B cell (primary cell): Measurements from ENCODE around the gene MED23. TPM values are rescaled to one million over a fixed set of nuclear protein-coding genes. Genes with fewer than 3 reads are reported as not detected.

Experiments
- ATAC-seq: fragments of 200-7000 bp; cut with Tn5 transposase; one replicate; pipeline ENCODE4 v1.10.0; 2021; ENCODE audit warnings: low read depth, mild to moderate bottlenecking, moderate number of reproducible peaks, moderate library complexity
- CTCF ChIA-PET: fragments of 350-600 bp; sonication (Branson Sonifier 250); formaldehyde crosslinking; loops from one replicate; lab custom pipeline; 2021; ENCODE audit warnings: antibody characterized with exemption, inconsistent platforms; lab: Charles Lee
- POLR2A ChIA-PET: fragments of 350-600 bp; sonication (Branson Sonifier 250); formaldehyde crosslinking; loops from one replicate; lab custom pipeline; 2021; ENCODE audit warnings: antibody characterized with exemption; lab: Charles Lee
- DNase-seq: peaks from one replicate; pipeline ENCODE4 v3.0.0; 2013
- H2AFZ ChIP-seq: 2 replicates; pipeline ENCODE4 v1.6.1; 2012; ENCODE audit warnings: mild to moderate bottlenecking, low read depth, low read length; ENCODE audit not compliant: insufficient read depth, poor library complexity, severe bottlenecking
- H3K27ac ChIP-seq, 2 donors: 1 replicate in 1 of 2; 2 replicates in 1 of 2; pipeline ENCODE4 v1.5.1; 2012 to 2013; ENCODE audit warnings: low read length in 2 of 2, mild to moderate bottlenecking in 2 of 2, moderate library complexity in 1 of 2
- H3K27me3 ChIP-seq, 4 experiments: fragments of 200-600 bp in 1 of 4; sonication (generic) in 1 of 4; replicated peaks in 1 of 4; 1 replicate in 2 of 4; 2 replicates in 2 of 4; pipeline versions ENCODE4 v1.6.1 to v1.7.0; 2013 to 2016; ENCODE audit warnings: low read length in 3 of 4, mild to moderate bottlenecking in 2 of 4, mixed read lengths in 1 of 4, moderate library complexity in 1 of 4; ENCODE audit not compliant: insufficient read depth in 4 of 4, control insufficient read depth in 3 of 4; ENCODE audit errors: control extremely low read depth in 1 of 4
- H3K36me3 ChIP-seq, 2 experiments: replicated peaks in 1 of 2; 1 replicate in 1 of 2; 2 replicates in 1 of 2; pipeline versions ENCODE4 v1.6.1 to v1.7.1; 2013; ENCODE audit warnings: low read length in 1 of 2; ENCODE audit not compliant: insufficient read depth in 2 of 2, control insufficient read depth in 1 of 2; ENCODE audit errors: control extremely low read depth in 1 of 2, extremely low read depth in 1 of 2
- H3K4me1 ChIP-seq, 2 donors: fragments of 200-600 bp in 1 of 2; sonication (generic) in 1 of 2; 1 replicate in 1 of 2; 2 replicates in 1 of 2; pipeline versions ENCODE4 v1.5.1 to v1.6.1; 2013 to 2017; ENCODE audit warnings: low read length in 2 of 2; ENCODE audit not compliant: control insufficient read depth in 2 of 2, insufficient read depth in 2 of 2
- H3K4me2 ChIP-seq: replicated peaks from 2 replicates; pipeline ENCODE3; 2012; ENCODE audit warnings: mild to moderate bottlenecking, low read depth, low read length; ENCODE audit not compliant: poor library complexity, severe bottlenecking
- H3K4me3 ChIP-seq, 5 experiments: fragments of 200-600 bp in 1 of 5; sonication (generic) in 1 of 5; 1 replicate in 3 of 5; 2 replicates in 2 of 5; pipeline versions ENCODE4 v1.5.1 to v1.7.0; 2011 to 2016; ENCODE audit warnings: low read length in 4 of 5, mild to moderate bottlenecking in 4 of 5, low read depth in 2 of 5, control low read depth in 1 of 5, moderate library complexity in 1 of 5; ENCODE audit not compliant: insufficient read depth in 1 of 5; ENCODE audit errors: control extremely low read depth in 1 of 5, extremely low read depth in 1 of 5
- H3K79me2 ChIP-seq: fragments of 200-600 bp; sonication (generic); one replicate; pipeline ENCODE4 v1.6.0; 2016; ENCODE audit warnings: low read length; ENCODE audit not compliant: control insufficient read depth, insufficient read depth
- H3K9ac ChIP-seq: fragments of 200-600 bp; sonication (generic); 2 replicates; pipeline ENCODE4 v1.6.1; 2017; ENCODE audit warnings: mild to moderate bottlenecking, low read length, moderate library complexity
- H3K9me3 ChIP-seq, 3 donors: one replicate each; pipeline versions ENCODE4 v1.6.1 to v1.7.1; 2013; ENCODE audit warnings: low read length in 2 of 3; ENCODE audit not compliant: control insufficient read depth in 2 of 3, insufficient read depth in 1 of 3; ENCODE audit errors: control extremely low read depth in 1 of 3
- H4K20me1 ChIP-seq: 2 replicates; pipeline ENCODE4 v1.6.0; 2012; ENCODE audit warnings: mild to moderate bottlenecking, low read length; ENCODE audit not compliant: insufficient read depth, control insufficient read depth, poor library complexity, severe bottlenecking
- H3K27ac Mint-ChIP-seq: one replicate; pipeline ENCODE4 v1.8.0; 2021; ENCODE audit warnings: mixed read lengths
- H3K27me3 Mint-ChIP-seq: one replicate; pipeline ENCODE4 v1.8.0; 2021; ENCODE audit warnings: mixed read lengths
- H3K4me1 Mint-ChIP-seq: one replicate; pipeline ENCODE4 v1.8.0; 2021; ENCODE audit warnings: mixed read lengths
- H3K4me3 Mint-ChIP-seq: one replicate; pipeline ENCODE4 v1.8.0; 2021; ENCODE audit warnings: mixed read lengths
- H3K9me3 Mint-ChIP-seq: one replicate; pipeline ENCODE4 v1.8.0; 2022; ENCODE audit warnings: mixed read lengths; ENCODE audit not compliant: insufficient read depth
- CTCF ChIP-seq: fragments of 200-600 bp; IDR thresholded peaks from one replicate; pipeline ENCODE4 v1.8.0; 2022; ENCODE audit warnings: antibody characterized with exemption, mild to moderate bottlenecking
- EZH2 ChIP-seq: IDR thresholded peaks from 2 replicates; pipeline ENCODE4 v1.6.1; 2012; ENCODE audit warnings: borderline replicate concordance, low read depth, mild to moderate bottlenecking, moderate library complexity, low read length; ENCODE audit not compliant: insufficient read depth, poor library complexity, severe bottlenecking
- WGBS: methylation state at CpG from one replicate; pipeline ENCODE4 v1.1.5; 2013; ENCODE audit warnings: missing lambda C conversion rate; ENCODE audit not compliant: insufficient coverage; 5-methylcytosine and 5-hydroxymethylcytosine counted together
- intact Hi-C: fragments of 100-400 bp; cut with micrococcal nuclease; formaldehyde crosslinking; loops from one replicate; pipeline ENCODE4 v1.10.0; 2022
- polyA plus RNA-seq: library from polyadenylated mRNA; depleted of rRNA; stranded (reverse); fragments of >200 nt; gene quantifications from 2 replicates; pipeline ENCODE4 v1.2.3, GENCODE V29; 2012
- total RNA-seq, 2 donors: library from RNA; stranded (reverse); fragments of 120-200 nt in 1 of 2; gene quantifications; 1 replicate in 1 of 2; 2 replicates in 1 of 2; pipeline versions ENCODE4 v1.2.3 to v1.2.4, GENCODE V29; 2013 to 2022

MED23 gene
- total and polyA plus RNA-seq, 2 donors (not counting 1 experiment from before 2014, with no cell fraction given) = 22.7 to 57.1 TPM

DNA sequence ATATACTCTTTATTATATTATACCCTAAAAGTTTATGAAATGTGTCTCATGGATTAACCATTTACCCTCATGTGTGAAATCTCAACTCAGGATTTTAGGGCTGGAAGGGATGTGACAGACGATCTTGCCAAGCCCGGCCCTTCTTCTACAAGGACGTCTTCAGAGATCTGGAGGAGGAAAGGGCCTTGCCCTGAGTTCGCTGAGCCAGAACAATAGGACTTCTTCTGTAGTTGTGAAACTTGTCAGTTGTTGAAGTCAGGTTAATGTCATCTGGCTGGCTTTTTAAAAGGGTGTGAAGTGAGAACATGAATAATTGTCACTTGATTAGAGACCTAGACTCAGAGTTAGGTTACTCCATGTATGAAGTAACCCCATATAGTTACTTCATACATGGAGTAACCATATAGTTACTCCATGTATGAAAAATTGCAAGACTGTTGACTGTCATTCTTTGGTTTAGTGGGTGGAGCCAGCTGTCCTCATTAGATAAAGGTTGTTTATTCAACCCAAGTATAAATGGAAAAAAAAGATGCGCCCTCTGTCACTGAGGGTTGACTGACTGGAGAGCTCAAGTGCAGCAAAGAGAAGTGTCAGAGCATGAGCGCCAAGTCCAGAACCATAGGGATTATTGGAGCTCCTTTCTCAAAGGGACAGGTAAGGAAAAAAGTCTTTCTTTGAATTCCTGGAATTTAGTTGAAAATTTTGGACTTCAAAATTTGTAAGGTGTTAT is 55.2 kb downstream of the MED23 start, which contains the start of gene ARG1:
Gene ARG1, plus strand, starts transcription at position 541 of the 730 bp plus-strand sequence. Its CDS starts 57 bp downstream, at position 598.
- 88% methylated on average over 6 of the region's 6 CpGs for WGBS
- Histone ChIP-seq H3K27me3 (no peaks in the 10 kb centered on the region), H3K9me3 (no peaks in the 10 kb centered on the region), H3K79me2 (no peaks in the 10 kb centered on the region), H3K9ac (no peak within 1 kb of the TSS), H2AFZ (no peak within 1 kb of the TSS), H4K20me1 (no peaks in the 10 kb centered on the region), H3K4me3 (peak within 1 kb of the TSS in 1 of 5 experiments; percentile 48), H3K4me1 (no peaks in the 10 kb centered on the region), H3K27ac (no peak within 1 kb of the TSS), H3K4me2 (no peak within 1 kb of the TSS), H3K36me3 (peaks cover 1 to 3% of the 10 kb centered on the region in 2 experiments)
- no peak for DNase-seq
- no peak for ATAC-seq
- no peak within 1 kb of the TSS for H3K27ac Mint-ChIP-seq
- no peaks in the 10 kb centered on the region for H3K27me3 Mint-ChIP-seq
- H3K9me3 Mint-ChIP-seq = no peaks in the 10 kb centered on the region
- no peak within 1 kb of the TSS for H3K4me3 Mint-ChIP-seq
- TF ChIP-seq CTCF (no peak), EZH2 (no peak)
- ChIA-PET CTCF (no interaction called here), POLR2A (no interaction called here)
- intact Hi-C loops = no loop called here
- peaks cover 5% of the 10 kb centered on the region for H3K4me1 Mint-ChIP-seq

GRCh38 chr6:131568726-131569125 is 59.3 kb downstream of the MED23 start:
- H3K9ac ChIP-seq = no peak overlapping the region
- H3K36me3 ChIP-seq = peaks cover 0 to 1% of the 10 kb centered on the region in 2 experiments
- no peaks in the 10 kb centered on the region for H3K27me3 Mint-ChIP-seq
- peaks cover 14% of the 10 kb centered on the region for H3K4me1 Mint-ChIP-seq
- no peak overlapping the region for H3K27ac Mint-ChIP-seq
- ChIA-PET POLR2A (no interaction called here), CTCF (interaction anchor here (0.6 kb wide), 1 partner anchor 349 kb away, joined by 5 read pairs; no protein-coding TSS in a partner anchor)
- no peaks in the 10 kb centered on the region for H3K79me2 ChIP-seq
- H3K9me3 ChIP-seq = no peaks in the 10 kb centered on the region
- ATAC-seq (no peak), DNase-seq (no peak)
- no peaks in the 10 kb centered on the region for H3K9me3 Mint-ChIP-seq
- intact Hi-C loops = no loop called here
- H3K4me3 ChIP-seq = no peak overlapping the region
- H2AFZ ChIP-seq = no peak overlapping the region
- H3K4me2 ChIP-seq = no peak overlapping the region
- WGBS = no CpG with 5 or more reads among the region's 4 CpGs
- H3K27me3 ChIP-seq = no peaks in the 10 kb centered on the region
- TF ChIP-seq EZH2 = no peak
- H4K20me1 ChIP-seq = no peaks in the 10 kb centered on the region
- H3K4me3 Mint-ChIP-seq = no peak overlapping the region
- no peak overlapping the region for H3K27ac ChIP-seq
- no peaks in the 10 kb centered on the region for H3K4me1 ChIP-seq
